ENCODE data around the gene ZCCHC3. TPM values are rescaled to one million over a fixed set of nuclear protein-coding genes. Genes with fewer than 3 reads are reported as not detected.

Gene ZCCHC3
- total and polyA plus RNA-seq, 3 donors from 2014 or later, result 21.2 to 34.9 (median 29.1) TPM

- H3K27ac ChIP-seq, result no peak overlapping the region
- no peak overlapping the region for H3K4me3 ChIP-seq
- 74 to 84% methylated on average over 8 of the region's 8 CpGs for WGBS, 2 donors
- H3K4me1 ChIP-seq, result peaks cover 4% of the 10 kb centered on the region
- intact Hi-C loops (cut with DNase I; ENCODE audit: low total_unique reads), result no loop called here
- no peaks in the 10 kb centered on the region for H3K9me3 ChIP-seq
- no peak for DNase-seq
- H3K36me3 ChIP-seq (ENCODE audit: low read depth, missing control alignments), result no peaks in the 10 kb centered on the region
- no peaks in the 10 kb centered on the region for H3K27me3 ChIP-seq
- TF ChIP-seq, protein P1, sequence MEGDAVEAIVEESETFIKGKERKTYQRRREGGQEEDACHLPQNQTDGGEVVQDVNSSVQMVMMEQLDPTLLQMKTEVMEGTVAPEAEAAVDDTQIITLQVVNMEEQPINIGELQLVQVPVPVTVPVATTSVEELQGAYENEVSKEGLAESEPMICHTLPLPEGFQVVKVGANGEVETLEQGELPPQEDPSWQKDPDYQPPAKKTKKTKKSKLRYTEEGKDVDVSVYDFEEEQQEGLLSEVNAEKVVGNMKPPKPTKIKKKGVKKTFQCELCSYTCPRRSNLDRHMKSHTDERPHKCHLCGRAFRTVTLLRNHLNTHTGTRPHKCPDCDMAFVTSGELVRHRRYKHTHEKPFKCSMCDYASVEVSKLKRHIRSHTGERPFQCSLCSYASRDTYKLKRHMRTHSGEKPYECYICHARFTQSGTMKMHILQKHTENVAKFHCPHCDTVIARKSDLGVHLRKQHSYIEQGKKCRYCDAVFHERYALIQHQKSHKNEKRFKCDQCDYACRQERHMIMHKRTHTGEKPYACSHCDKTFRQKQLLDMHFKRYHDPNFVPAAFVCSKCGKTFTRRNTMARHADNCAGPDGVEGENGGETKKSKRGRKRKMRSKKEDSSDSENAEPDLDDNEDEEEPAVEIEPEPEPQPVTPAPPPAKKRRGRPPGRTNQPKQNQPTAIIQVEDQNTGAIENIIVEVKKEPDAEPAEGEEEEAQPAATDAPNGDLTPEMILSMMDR (IDR thresholded peaks at IDR 0.05), result no peak
- TF ChIP-seq POLR2A (IDR thresholded peaks at IDR 0.05), result no peak
Observed at GRCh38 chr20:312067-312466, 14.7 kb downstream of the ZCCHC3 start.

- H3K27me3 ChIP-seq, result no peaks in the 10 kb centered on the region
- H3K4me1 ChIP-seq, result peaks cover 4% of the 10 kb centered on the region
- DNase-seq, result no peak
- no peak for TF ChIP-seq POLR2A (IDR thresholded peaks at IDR 0.05)
- no peaks in the 10 kb centered on the region for H3K36me3 ChIP-seq (ENCODE audit: low read depth, missing control alignments)
- intact Hi-C loops (cut with DNase I; ENCODE audit: low total_unique reads), result no loop called here
- no peak overlapping the region for H3K27ac ChIP-seq
- H3K9me3 ChIP-seq, result no peaks in the 10 kb centered on the region
- no peak overlapping the region for H3K4me3 ChIP-seq
- WGBS, 2 donors, result 52 to 70% methylated on average over 1 of the region's 1 CpG
Observed at GRCh38 chr20:312866-313265, 15.5 kb downstream of the ZCCHC3 start.

- H3K36me3 ChIP-seq (ENCODE audit: low read depth, missing control alignments), result no peaks in the 10 kb centered on the region
- no peaks in the 10 kb centered on the region for H3K9me3 ChIP-seq
- DNase-seq, result no peak
- WGBS, 2 donors, result 88 to 92% methylated on average over 5 of the region's 5 CpGs
- no peak for TF ChIP-seq POLR2A (IDR thresholded peaks at IDR 0.05)
- TF ChIP-seq, protein P1 (IDR thresholded peaks at IDR 0.05), result no peak
- H3K27me3 ChIP-seq, result no peaks in the 10 kb centered on the region
- H3K27ac ChIP-seq, result no peak overlapping the region
- intact Hi-C loops (cut with DNase I; ENCODE audit: low total_unique reads), result no loop called here
- no peak overlapping the region for H3K4me3 ChIP-seq
- peaks cover 4% of the 10 kb centered on the region for H3K4me1 ChIP-seq
Observed at GRCh38 chr20:313402-313801, 16.0 kb downstream of the ZCCHC3 start.

- peaks cover 4% of the 10 kb centered on the region for H3K4me1 ChIP-seq
- no peaks in the 10 kb centered on the region for H3K27me3 ChIP-seq
- no peak for DNase-seq
- no peak overlapping the region for H3K27ac ChIP-seq
- H3K4me3 ChIP-seq, result no peak overlapping the region
- H3K36me3 ChIP-seq (ENCODE audit: low read depth, missing control alignments), result no peaks in the 10 kb centered on the region
- intact Hi-C loops (cut with DNase I; ENCODE audit: low total_unique reads), result no loop called here
- TF ChIP-seq POLR2A (IDR thresholded peaks at IDR 0.05), result no peak
- TF ChIP-seq, protein P1 (IDR thresholded peaks at IDR 0.05), result no peak
- H3K9me3 ChIP-seq, result no peaks in the 10 kb centered on the region
Observed at GRCh38 chr20:313948-314347, 16.6 kb downstream of the ZCCHC3 start.

DNA sequence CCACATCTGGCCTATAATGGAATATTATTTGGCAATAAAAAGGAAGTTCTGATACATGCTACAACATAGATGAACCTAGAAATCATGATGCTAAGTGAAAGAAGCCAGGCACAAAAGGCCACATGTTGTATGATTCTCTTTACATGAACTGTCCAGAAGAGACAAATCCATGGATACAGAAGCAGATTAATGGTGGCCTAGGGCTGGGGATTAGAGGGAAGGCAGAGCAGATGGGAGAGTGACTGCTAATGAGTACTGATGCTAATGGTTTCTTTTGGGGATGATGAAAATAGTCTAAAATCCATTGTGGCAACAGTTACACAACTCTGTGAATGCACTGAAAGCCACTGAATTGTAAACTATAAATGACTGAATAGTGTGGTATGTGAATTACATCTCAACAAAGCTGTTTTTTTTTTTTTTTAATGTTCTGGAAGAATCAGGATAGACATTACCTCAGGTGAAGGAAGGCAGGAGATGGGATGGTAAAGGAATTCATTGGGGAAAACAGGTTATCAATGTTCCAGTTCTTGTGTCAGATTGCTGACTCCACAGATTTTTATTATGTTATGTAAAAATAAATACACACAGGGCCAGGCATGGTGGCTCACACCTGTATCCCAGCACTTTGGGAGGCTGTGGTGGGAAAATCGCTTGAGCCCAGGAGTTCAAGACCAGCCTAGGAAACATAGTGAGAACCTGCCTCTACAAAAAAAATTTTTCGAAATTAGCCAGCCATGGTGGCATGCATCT, 19.1 kb downstream of the ZCCHC3 start:
- Histone ChIP-seq H3K27me3 (no peaks in the 10 kb centered on the region), H3K9me3 (no peaks in the 10 kb centered on the region), H3K36me3 (ENCODE audit: low read depth, missing control alignments) (no peaks in the 10 kb centered on the region), H3K4me1 (no peaks in the 10 kb centered on the region), H3K27ac (no peak overlapping the region), H3K4me3 (no peak overlapping the region)
- intact Hi-C loops (cut with DNase I; ENCODE audit: low total_unique reads), result no loop called here
- WGBS, 2 donors, result 90 to 94% methylated on average over 2 of the region's 2 CpGs
- DNase-seq, result no peak
- TF ChIP-seq, protein P1 (IDR thresholded peaks at IDR 0.05), result no peak
- TF ChIP-seq POLR2A (IDR thresholded peaks at IDR 0.05), result no peak

Data from testis (tissue), 3 donors.